Fibroblast of lung (primary cell): Measurements from ENCODE around the gene ITGAD. TPM values are rescaled to one million over a fixed set of nuclear protein-coding genes. Genes with fewer than 3 reads are reported as not detected.

Experiments
- DNase-seq, 2 donors: peaks; one replicate each; pipeline versions ENCODE4 v3.0.0 to v3.0.0-alpha.2; 2010; ENCODE audit warnings: low read depth in 2 of 2
- H2AFZ ChIP-seq: 2 replicates; pipeline ENCODE4 v1.5.1; 2012; ENCODE audit warnings: low read length, control low read depth, inconsistent platforms
- H3K27ac ChIP-seq: 2 replicates; pipeline ENCODE4 v1.5.1; 2011; ENCODE audit warnings: low read length, control low read depth; ENCODE audit not compliant: insufficient read depth
- H3K27me3 ChIP-seq: 2 replicates; pipeline ENCODE4 v1.5.1; 2011; ENCODE audit warnings: mild to moderate bottlenecking, low read length; ENCODE audit not compliant: control insufficient read depth, insufficient read depth
- H3K36me3 ChIP-seq: 2 replicates; pipeline ENCODE4 v1.5.1; 2011; ENCODE audit warnings: low read length; ENCODE audit not compliant: control insufficient read depth, insufficient read depth
- H3K4me1 ChIP-seq: 2 replicates; pipeline ENCODE4 v1.5.1; 2011; ENCODE audit warnings: low read length; ENCODE audit not compliant: control insufficient read depth, insufficient read depth; ENCODE audit errors: extremely low read depth
- H3K4me2 ChIP-seq: 2 replicates; pipeline ENCODE4 v1.5.1; 2011; ENCODE audit warnings: low read length, control low read depth; ENCODE audit not compliant: insufficient read depth; ENCODE audit errors: extremely low read depth
- H3K4me3 ChIP-seq, 4 experiments: fragments of 200-600 bp in 1 of 4; sonication (generic) in 1 of 4; replicated peaks in 1 of 4; 2 replicates each; pipeline ENCODE4 v1.5.1; 2011 to 2016; ENCODE audit warnings: low read length in 4 of 4, low read depth in 3 of 4, mild to moderate bottlenecking in 3 of 4, control low read depth in 2 of 4, inconsistent platforms in 1 of 4, mixed read lengths in 1 of 4; ENCODE audit not compliant: insufficient read depth in 1 of 4; ENCODE audit errors: control extremely low read depth in 1 of 4
- H3K79me2 ChIP-seq: 2 replicates; pipeline ENCODE4 v1.5.1; 2012; ENCODE audit warnings: mild to moderate bottlenecking, low read length, inconsistent platforms; ENCODE audit not compliant: control insufficient read depth, insufficient read depth
- H3K9ac ChIP-seq: 2 replicates; pipeline ENCODE4 v1.5.1; 2011; ENCODE audit warnings: mild to moderate bottlenecking, low read length, control low read depth; ENCODE audit not compliant: insufficient read depth
- H3K9me3 ChIP-seq: 2 replicates; pipeline ENCODE4 v1.5.1; 2012; ENCODE audit warnings: low read depth, low read length; ENCODE audit not compliant: control insufficient read depth, insufficient read depth
- H4K20me1 ChIP-seq: 2 replicates; pipeline ENCODE4 v1.5.1; 2011; ENCODE audit warnings: low read length; ENCODE audit not compliant: control insufficient read depth, insufficient read depth; ENCODE audit errors: extremely low read depth
- CTCF ChIP-seq, 2 donors: IDR thresholded peaks in 1 of 2; conservative IDR thresholded peaks in 1 of 2; 1 replicate in 1 of 2; 2 replicates in 1 of 2; pipeline ENCODE4 v1.5.1; 2011 to 2012; ENCODE audit warnings: low read length in 2 of 2, control low read depth in 1 of 2, inconsistent platforms in 1 of 2, low read depth in 1 of 2, mild to moderate bottlenecking in 1 of 2
- EZH2 ChIP-seq: IDR thresholded peaks from 2 replicates; pipeline ENCODE4 v1.5.1; 2012; ENCODE audit warnings: low read length, control low read depth, mild to moderate bottlenecking; ENCODE audit errors: missing control alignments
- polyA plus RNA-seq, 2 donors: library from polyadenylated mRNA; depleted of rRNA in 1 of 2; stranded (reverse) in 1 of 2; unstranded in 1 of 2; fragments of >200 nt; gene quantifications; 2 replicates each; pipeline ENCODE4 v1.2.1, GENCODE V29; 2011 to 2012; ENCODE audit warnings: missing spikeins in 1 of 2
- total RNA-seq: library from RNA; depleted of rRNA; stranded (reverse); fragments of >200 nt; gene quantifications from 2 replicates; pipeline ENCODE4 v1.2.1, GENCODE V29; 2014

The ITGAD gene
- total and polyA plus RNA-seq, 2 donors (not counting 1 experiment from before 2014, with no cell fraction given) = not detected

GRCh38 chr16:31407406-31407805, 14.3 kb downstream of the ITGAD start:
- H2AFZ ChIP-seq = no peak overlapping the region
- H3K9ac ChIP-seq = no peak overlapping the region
- no peak overlapping the region for H3K4me2 ChIP-seq
- H4K20me1 ChIP-seq = no peaks in the 10 kb centered on the region
- no peaks in the 10 kb centered on the region for H3K27me3 ChIP-seq
- no peaks in the 10 kb centered on the region for H3K79me2 ChIP-seq
- no peak for TF ChIP-seq EZH2
- no peak for TF ChIP-seq CTCF (conservative IDR thresholded peaks at IDR 0.05 in 1 of 2, IDR thresholded peaks at IDR 0.05 in 1 of 2; ENCODE audit: low read depth in 1 of 2, low read length in 2 of 2)
- no peak overlapping the region for H3K27ac ChIP-seq
- H3K4me1 ChIP-seq = no peaks in the 10 kb centered on the region
- H3K36me3 ChIP-seq = no peaks in the 10 kb centered on the region
- no peaks in the 10 kb centered on the region for H3K9me3 ChIP-seq
- no peak overlapping the region for H3K4me3 ChIP-seq
- no peak for DNase-seq

DNA sequence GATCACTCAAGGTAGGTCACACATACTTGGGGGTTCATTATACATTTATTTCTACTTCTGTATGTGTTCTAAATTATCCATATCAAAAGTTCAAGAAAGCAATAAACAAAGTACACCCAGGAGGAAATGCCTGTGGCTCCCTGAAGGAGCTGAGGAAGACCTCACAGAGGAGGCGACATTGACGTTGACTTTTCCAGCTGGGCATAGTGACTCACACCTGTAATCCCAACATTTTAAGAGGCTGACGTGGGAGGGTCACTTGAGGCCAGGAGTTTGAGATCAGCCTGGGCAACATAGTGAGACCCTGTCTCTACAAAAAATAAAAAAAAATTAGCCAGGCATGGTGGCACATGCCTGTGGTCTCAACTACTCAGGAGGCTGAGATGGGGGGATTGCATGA, 16.3 kb downstream of the ITGAD start:
- Histone ChIP-seq H3K9ac (no peak overlapping the region), H3K36me3 (no peaks in the 10 kb centered on the region), H3K27ac (no peak overlapping the region), H4K20me1 (no peaks in the 10 kb centered on the region), H3K9me3 (no peaks in the 10 kb centered on the region), H2AFZ (no peak overlapping the region), H3K4me3 (no peak overlapping the region), H3K79me2 (no peaks in the 10 kb centered on the region), H3K27me3 (no peaks in the 10 kb centered on the region), H3K4me2 (no peak overlapping the region), H3K4me1 (no peaks in the 10 kb centered on the region)
- DNase-seq = peak; percentile 2 to 35
- TF ChIP-seq CTCF (conservative IDR thresholded peaks at IDR 0.05 in 1 of 2, IDR thresholded peaks at IDR 0.05 in 1 of 2; ENCODE audit: low read depth in 1 of 2, low read length in 2 of 2) (no peak), EZH2 (no peak)

GRCh38 chr16:31410082-31410481, 16.9 kb downstream of the ITGAD start:
- no peak overlapping the region for H3K4me3 ChIP-seq
- no peak for DNase-seq

More at GRCh38 chr16:31410082-31410481, 16.9 kb downstream of the ITGAD start:
- Histone ChIP-seq H3K36me3 (no peaks in the 10 kb centered on the region), H4K20me1 (no peaks in the 10 kb centered on the region), H2AFZ (no peak overlapping the region), H3K9me3 (no peaks in the 10 kb centered on the region), H3K4me2 (no peak overlapping the region), H3K4me1 (no peaks in the 10 kb centered on the region), H3K27me3 (no peaks in the 10 kb centered on the region), H3K27ac (no peak overlapping the region), H3K9ac (no peak overlapping the region), H3K79me2 (no peaks in the 10 kb centered on the region)
- no peak for TF ChIP-seq EZH2
- TF ChIP-seq CTCF (conservative IDR thresholded peaks at IDR 0.05 in 1 of 2, IDR thresholded peaks at IDR 0.05 in 1 of 2; ENCODE audit: low read depth in 1 of 2, low read length in 2 of 2) = no peak
